Testis (tissue), 3 donors: ENCODE data around the gene CAPN1. TPM values are rescaled to one million over a fixed set of nuclear protein-coding genes. Genes with fewer than 3 reads are reported as not detected.
"Not testable (repeated sequence)": the region's sequence is repeated elsewhere in the genome, so short reads cannot be mapped to it uniquely, and the experiment has no call there.

Source experiments
- DNase-seq: peaks from one replicate; pipeline ENCODE4 v3.0.0-alpha.2; 2019
- H3K27ac ChIP-seq, 2 donors: fragments of 200-600 bp; sonication (generic); one replicate each; pipeline ENCODE4 v1.5.1; 2019
- H3K27me3 ChIP-seq: fragments of 200-600 bp; sonication (generic); one replicate; pipeline ENCODE4 v1.5.1; 2019
- H3K36me3 ChIP-seq: fragments of 200-600 bp; sonication (generic); one replicate; pipeline ENCODE4 v1.5.1; 2017; ENCODE audit warnings: low read depth; ENCODE audit errors: missing control alignments
- H3K4me1 ChIP-seq: fragments of 200-600 bp; sonication (generic); one replicate; pipeline ENCODE4 v1.5.1; 2019
- H3K4me3 ChIP-seq, 2 donors: fragments of 200-600 bp; sonication (generic); one replicate each; pipeline ENCODE4 v1.5.1; 2017 to 2019
- H3K9me3 ChIP-seq: fragments of 200-600 bp; sonication (generic); one replicate; pipeline ENCODE4 v1.5.1; 2017
- POLR2A ChIP-seq: fragments of 450-650 bp; IDR thresholded peaks from one replicate; pipeline ENCODE4 v1.6.1; 2017; ENCODE audit warnings: antibody characterized with exemption, mild to moderate bottlenecking, moderate library complexity
- WGBS, 2 donors: methylation state at CpG; one replicate each; pipeline ENCODE4 v1.1.5; 2018; 5-methylcytosine and 5-hydroxymethylcytosine counted together
- intact Hi-C: fragments of 100-400 bp; cut with DNase I; formaldehyde crosslinking; loops from one replicate; pipeline ENCODE4 v1.15.1; 2023; ENCODE audit warnings: low total_unique reads
- polyA plus RNA-seq: library from polyadenylated mRNA; stranded (reverse); fragments of 350-450 nt; fragmentation: Illumina TruSeq; extraction: RNeasy Lipid Tissue Mini Kit (QIAGEN cat#74804); gene quantifications from one replicate; pipeline ENCODE4 v1.2.3, GENCODE V29; 2014; ENCODE audit warnings: low read depth, low replicate concordance; ENCODE audit not compliant: insufficient read depth
- total RNA-seq, 2 donors: library from RNA; depleted of rRNA; stranded (reverse); fragments of >200 nt; gene quantifications; one replicate each; pipeline ENCODE4 v1.2.3, GENCODE V29; 2016
- TF ChIP-seq, protein P1 (sequence below), 3 experiments: fragments of 450-650 bp in 2 of 3; fragments of 200-600 bp in 1 of 3; sonication (generic) in 1 of 3; IDR thresholded peaks; one replicate each; pipeline ENCODE4 v1.5.1; 2016 to 2019; ENCODE audit warnings: antibody characterized with exemption in 3 of 3, mild to moderate bottlenecking in 2 of 3, moderate library complexity in 1 of 3

Gene CAPN1
- total and polyA plus RNA-seq, 3 donors from 2014 or later = 27.3 to 85.3 (median 36.2) TPM

DNA sequence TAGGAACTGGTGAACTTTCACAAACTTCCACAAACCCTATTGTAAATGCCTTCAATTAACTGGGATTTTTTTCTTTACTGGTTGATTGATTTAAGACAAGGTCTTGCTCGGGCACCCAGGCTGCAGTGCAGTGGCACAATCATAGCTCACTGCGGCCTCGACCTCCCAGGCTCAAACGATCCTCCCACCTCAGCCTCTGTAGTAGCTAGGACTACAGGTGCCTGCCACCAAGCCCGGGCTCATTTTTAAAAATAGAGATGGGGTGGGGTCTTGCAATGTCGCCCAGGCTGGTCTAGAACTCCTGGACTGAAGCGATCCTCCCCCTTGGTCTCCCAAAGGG, 44.3 kb downstream of the CAPN1 start:
- Histone ChIP-seq H3K27me3 (no peaks in the 10 kb centered on the region), H3K4me3 (peak overlapping the region; percentile 19 to 46), H3K27ac (no peak overlapping the region), H3K36me3 (no peaks in the 10 kb centered on the region), H3K9me3 (no peaks in the 10 kb centered on the region), H3K4me1 (no peaks in the 10 kb centered on the region)
- TF ChIP-seq POLR2A = no peak
- TF ChIP-seq, protein P1, sequence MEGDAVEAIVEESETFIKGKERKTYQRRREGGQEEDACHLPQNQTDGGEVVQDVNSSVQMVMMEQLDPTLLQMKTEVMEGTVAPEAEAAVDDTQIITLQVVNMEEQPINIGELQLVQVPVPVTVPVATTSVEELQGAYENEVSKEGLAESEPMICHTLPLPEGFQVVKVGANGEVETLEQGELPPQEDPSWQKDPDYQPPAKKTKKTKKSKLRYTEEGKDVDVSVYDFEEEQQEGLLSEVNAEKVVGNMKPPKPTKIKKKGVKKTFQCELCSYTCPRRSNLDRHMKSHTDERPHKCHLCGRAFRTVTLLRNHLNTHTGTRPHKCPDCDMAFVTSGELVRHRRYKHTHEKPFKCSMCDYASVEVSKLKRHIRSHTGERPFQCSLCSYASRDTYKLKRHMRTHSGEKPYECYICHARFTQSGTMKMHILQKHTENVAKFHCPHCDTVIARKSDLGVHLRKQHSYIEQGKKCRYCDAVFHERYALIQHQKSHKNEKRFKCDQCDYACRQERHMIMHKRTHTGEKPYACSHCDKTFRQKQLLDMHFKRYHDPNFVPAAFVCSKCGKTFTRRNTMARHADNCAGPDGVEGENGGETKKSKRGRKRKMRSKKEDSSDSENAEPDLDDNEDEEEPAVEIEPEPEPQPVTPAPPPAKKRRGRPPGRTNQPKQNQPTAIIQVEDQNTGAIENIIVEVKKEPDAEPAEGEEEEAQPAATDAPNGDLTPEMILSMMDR (IDR thresholded peaks at IDR 0.05) = no peak
- 21 to 40% methylated on average over 7 of the region's 7 CpGs for WGBS, 2 donors
- no peak for DNase-seq
- intact Hi-C loops = no loop called here

DNA sequence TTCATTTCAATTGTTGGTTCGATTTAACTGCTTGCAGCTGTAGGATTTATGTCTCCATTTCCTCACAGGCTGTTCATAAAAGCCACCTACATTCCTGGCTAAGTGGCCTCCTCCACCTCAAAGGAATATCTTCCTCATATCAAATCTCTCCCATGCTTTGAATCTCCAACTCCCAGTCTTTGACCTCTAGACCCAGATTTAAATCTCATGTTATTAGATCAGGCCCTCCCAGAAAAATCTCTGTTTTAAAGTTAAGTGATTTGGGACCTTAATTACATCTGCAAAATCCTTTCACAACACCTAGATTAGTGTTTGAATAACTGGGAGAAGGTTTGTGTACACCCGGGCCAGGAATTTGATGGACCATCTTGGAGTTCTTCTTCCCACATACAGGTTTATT, 46.2 kb downstream of the CAPN1 start:
- Histone ChIP-seq H3K27me3 (no peaks in the 10 kb centered on the region), H3K36me3 (no peaks in the 10 kb centered on the region), H3K27ac (no peak overlapping the region), H3K4me1 (no peaks in the 10 kb centered on the region), H3K4me3 (no peak overlapping the region), H3K9me3 (no peaks in the 10 kb centered on the region)
- intact Hi-C loops = no loop called here
- WGBS, 2 donors = 87 to 91% methylated on average over 2 of the region's 2 CpGs
- no peak for TF ChIP-seq POLR2A
- TF ChIP-seq, protein P1 (IDR thresholded peaks at IDR 0.05) = no peak
- no peak for DNase-seq

DNA sequence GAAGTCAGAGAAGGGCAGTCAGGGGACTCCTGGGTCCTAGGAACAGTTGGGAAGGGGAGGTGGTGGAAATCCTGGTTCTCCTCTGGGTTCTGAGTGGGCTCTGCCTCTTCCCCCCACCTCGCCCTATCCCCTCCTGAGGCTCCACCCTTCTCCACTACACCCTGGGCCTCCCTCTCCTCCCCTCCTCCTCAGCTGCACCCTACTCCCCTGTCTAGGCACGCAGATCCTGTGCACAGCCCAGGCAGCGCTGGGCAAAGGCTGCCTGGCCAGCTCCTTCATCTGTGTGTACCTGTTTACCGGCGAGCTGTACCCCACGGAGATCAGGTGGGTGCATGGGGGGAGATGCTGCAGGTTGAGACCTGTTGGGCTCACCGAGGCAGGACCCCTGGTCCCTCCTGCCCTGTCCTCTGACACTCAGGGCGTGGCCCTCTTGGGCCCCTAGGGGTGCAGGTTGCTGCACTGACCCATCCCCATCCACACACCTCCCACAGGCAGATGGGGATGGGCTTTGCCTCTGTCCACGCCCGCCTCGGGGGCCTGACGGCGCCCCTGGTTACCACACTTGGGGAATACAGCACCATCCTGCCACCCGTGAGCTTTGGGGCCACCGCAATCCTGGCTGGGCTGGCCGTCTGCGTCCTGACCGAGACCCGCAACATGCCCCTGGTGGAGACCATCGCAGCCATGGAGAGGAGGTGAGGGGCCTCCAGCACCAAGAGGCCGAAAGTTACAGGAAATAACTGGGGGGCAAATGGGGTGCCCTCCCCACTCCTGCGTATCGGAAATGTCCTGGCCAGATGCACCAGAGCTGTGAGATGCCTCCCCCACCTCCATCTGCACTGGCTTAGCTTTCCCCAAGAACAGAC, 54.7 kb downstream of the CAPN1 start:
- Histone ChIP-seq H3K36me3 (no peaks in the 10 kb centered on the region), H3K27ac (no peak overlapping the region), H3K4me1 (no peaks in the 10 kb centered on the region), H3K27me3 (no peaks in the 10 kb centered on the region), H3K4me3 (no peak overlapping the region), H3K9me3 (no peaks in the 10 kb centered on the region)
- TF ChIP-seq, protein P1 (IDR thresholded peaks at IDR 0.05) = no peak
- TF ChIP-seq POLR2A = no peak
- 87 to 89% methylated on average over 8 to 21 of the region's 23 CpGs for whole genome bisulfite sequencing, 2 donors
- no peak for DNase-seq
- intact Hi-C loops = no loop called here

DNA sequence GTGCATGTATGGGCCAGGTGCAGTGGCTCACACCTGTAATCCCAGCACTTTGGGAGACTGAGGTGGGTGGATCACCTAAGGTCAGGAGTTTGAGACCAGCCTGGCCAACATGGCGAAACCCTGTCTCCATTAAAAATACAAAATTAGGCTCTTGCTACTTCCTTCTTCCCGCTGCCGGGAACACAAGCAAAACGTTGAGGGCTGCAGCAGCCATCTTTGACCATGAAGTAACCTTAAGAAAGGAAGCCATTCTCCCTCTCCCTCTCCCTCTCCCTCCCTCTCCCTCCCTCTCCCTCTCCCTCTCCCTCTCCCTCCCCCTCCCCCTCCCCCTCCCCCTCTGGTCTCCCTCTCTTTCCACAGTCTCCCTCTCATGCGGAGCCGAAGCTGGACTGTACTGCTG, 56.6 kb downstream of the CAPN1 start:
- H3K27me3 ChIP-seq, DNase-seq, H3K9me3 ChIP-seq, H3K4me1 ChIP-seq, H3K4me3 ChIP-seq, H3K36me3 ChIP-seq, intact Hi-C loops, H3K27ac ChIP-seq: not testable (repeated sequence)
- 58 to 74% methylated on average over 4 to 6 of the region's 6 CpGs for WGBS, 2 donors

DNA sequence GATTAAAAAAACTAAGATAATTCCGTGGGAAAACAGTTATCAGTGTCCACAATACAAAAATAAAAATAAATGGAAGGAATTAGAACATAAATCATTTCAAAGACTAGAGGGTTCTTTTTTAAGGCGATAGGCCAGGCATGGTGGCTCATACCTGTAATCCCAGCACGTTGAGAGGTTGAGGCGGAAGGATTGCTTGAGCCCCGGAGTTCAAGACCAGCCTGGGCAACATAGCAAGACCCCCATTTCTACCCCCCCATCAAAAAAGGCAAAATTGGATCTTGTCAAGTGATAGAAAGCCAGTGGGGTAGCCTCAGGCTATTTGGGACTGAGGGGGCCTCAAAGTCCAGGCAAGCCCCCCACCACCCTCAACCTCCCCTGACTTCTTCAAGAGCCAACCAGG, 59.4 kb downstream of the CAPN1 start:
- intact Hi-C loops = no loop called here
- Histone ChIP-seq H3K9me3 (no peaks in the 10 kb centered on the region), H3K4me1 (no peaks in the 10 kb centered on the region), H3K4me3 (no peak overlapping the region), H3K27ac (no peak overlapping the region), H3K27me3 (no peaks in the 10 kb centered on the region), H3K36me3 (no peaks in the 10 kb centered on the region)
- DNase-seq = no peak
- 63 to 67% methylated on average over 5 of the region's 5 CpGs for WGBS, 2 donors
- no peak for TF ChIP-seq POLR2A
- TF ChIP-seq, protein P1 (IDR thresholded peaks at IDR 0.05) = no peak
